ENCODE data around the gene PRDM5. TPM values are rescaled to one million over a fixed set of nuclear protein-coding genes. Genes with fewer than 3 reads are reported as not detected.
"Not testable (repeated sequence)": the region's sequence is repeated elsewhere in the genome, so short reads cannot be mapped to it uniquely, and the experiment has no call there.

The PRDM5 gene
- total RNA-seq, 1 donor from 2014 or later, result not detected

- intact Hi-C loops (cut with micrococcal nuclease), result no loop called here
Measured at GRCh38 chr4:120659616-120660170, 262.8 kb downstream of the PRDM5 start.

- intact Hi-C loops (cut with micrococcal nuclease), result no loop called here
Measured at GRCh38 chr4:120658772-120659171, 263.8 kb downstream of the PRDM5 start.

- intact Hi-C loops (cut with micrococcal nuclease), result no loop called here
Measured at GRCh38 chr4:120653804-120654573, 268.5 kb downstream of the PRDM5 start.

DNA sequence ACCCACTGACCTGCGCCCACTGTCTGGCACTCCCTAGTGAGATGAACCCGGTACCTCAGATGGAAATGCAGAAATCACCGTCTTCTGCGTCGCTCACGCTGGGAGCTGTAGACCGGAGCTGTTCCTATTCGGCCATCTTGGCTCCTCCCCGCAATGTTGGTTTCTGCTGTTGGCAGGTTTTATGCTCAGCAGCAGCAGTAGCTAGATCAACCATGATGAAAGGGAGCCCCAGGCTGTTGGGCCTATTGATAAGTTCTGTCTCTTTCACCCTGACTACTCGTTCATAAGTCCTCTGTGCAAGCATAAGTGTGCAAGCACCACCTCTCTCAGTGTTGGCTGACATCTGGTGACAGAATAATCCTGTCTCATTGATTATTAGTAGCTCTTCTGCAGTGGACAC lies 274.2 kb downstream of the PRDM5 start:
- intact Hi-C loops (cut with micrococcal nuclease), result not testable (repeated sequence)

Other genes starting within 250 kb of the PRDM5 start
- gene NDNF, start 149.8 kb upstream of the PRDM5 start, total RNA-seq, result 0.29 TPM in 1 of 2 replicates, not detected in the other
- gene TNIP3, start 241.6 kb upstream of the PRDM5 start, total RNA-seq, result 3.0 and 3.4 TPM in 2 replicates